GM10266 (cell line): Measurements from ENCODE around the gene RUNX2.

Source experiments
- DNase-seq: peaks from one replicate; pipeline ENCODE4 v3.0.0; 2012; ENCODE audit errors: extremely low spot score
- CTCF ChIP-seq: IDR thresholded peaks from 2 replicates; pipeline ENCODE4 v1.5.1; 2012; ENCODE audit warnings: mild to moderate bottlenecking, low read depth; ENCODE audit not compliant: control insufficient read depth, insufficient read depth; ENCODE audit errors: missing control alignments

RUNX2 gene

DNA sequence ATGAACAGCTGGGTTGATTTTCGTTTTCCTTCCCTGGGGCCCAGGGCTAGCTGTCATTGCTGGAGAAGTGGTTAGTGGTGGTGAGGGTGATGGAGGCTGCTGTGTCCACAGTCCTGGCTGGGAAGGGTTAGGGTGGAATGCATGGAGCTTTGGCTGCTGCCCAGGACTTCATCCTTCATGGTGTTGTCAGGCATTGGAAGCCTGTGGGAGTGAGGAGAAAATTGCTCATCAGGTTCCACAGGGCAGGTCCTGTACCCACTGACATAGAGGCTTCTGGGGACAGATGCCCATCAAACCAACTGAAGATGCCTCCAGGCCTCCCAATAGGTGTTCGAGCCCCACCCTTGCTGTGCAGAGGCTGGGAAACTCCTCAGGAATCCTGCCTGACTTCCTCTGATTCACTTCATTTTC lies 312.0 kb downstream of the RUNX2 start:
- no peak for DNase-seq
- no peak for TF ChIP-seq CTCF

DNA sequence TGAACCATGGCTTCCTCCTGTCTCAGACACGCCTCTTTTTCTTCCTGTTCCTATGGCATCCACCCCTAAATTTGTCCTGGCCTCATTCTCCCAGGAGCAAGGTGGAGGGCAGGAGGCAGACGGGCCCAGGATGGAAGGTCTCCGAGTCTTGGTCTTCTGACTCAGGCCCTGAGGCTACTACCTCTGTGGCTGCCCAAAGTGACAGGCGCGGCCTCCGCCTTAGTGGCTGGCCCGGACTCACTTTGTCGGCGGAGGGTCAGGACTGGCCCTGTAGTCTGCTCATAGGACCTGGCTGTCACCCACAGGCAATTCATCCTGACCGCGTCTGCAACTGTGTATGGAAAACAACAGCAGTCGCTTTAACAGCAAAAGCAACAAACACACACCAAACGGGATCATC lies 312.7 kb downstream of the RUNX2 start:
- TF ChIP-seq CTCF = no peak

GRCh38 chr6:45642331-45643125 lies 314.4 kb downstream of the RUNX2 start:
- no peak for DNase-seq
- no peak for TF ChIP-seq CTCF

More for the DNA sequence above, 312.7 kb downstream of the RUNX2 start:
- no peak for DNase-seq

DNA sequence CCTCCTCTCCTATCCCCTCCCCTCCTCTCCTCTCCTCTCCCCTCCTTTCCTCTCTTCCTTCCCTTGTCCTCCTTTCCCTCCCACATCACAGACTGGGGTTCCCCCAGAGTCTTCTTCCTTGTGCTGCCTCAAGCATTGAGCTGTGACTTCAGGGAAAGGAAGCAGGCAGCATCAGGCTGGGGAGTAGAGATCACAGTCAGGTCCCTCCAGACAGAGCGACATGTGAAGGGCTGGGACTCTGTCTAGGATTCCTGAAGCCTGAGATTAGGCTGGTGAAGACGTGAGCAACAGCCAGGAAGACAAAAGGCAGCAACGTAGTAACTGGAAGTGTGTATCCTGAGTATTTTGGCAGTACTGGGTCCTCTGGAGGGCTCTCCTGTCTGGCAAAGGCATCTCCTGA lies 315.0 kb downstream of the RUNX2 start:
- DNase-seq = no peak
- TF ChIP-seq CTCF = no peak

GRCh38 chr6:45644720-45645119 lies 316.6 kb downstream of the RUNX2 start:
- no peak for TF ChIP-seq CTCF
- no peak for DNase-seq

DNA sequence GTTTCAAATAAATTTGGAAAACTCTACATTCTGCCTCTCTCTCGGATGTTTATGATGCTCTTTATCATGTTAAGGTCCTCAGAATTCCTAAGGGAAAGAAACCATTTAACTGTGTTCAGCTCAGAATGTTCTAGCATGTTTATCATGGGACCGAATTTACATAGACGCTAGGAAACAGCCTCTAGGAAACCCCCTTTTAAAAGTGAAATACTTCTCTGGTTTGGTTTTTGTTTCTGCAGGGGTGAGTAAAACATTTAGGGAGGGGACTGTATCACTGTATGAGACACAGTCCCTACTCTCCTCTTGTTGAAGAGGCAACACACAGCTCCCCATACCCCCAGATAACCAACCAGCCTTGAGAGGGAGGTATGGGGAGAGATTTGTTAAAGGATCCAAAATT lies 317.2 kb downstream of the RUNX2 start:
- no peak for TF ChIP-seq CTCF
- peak; percentile 45 for DNase-seq
